NCI-H446 (cell line): ENCODE data around the gene CERS3.
A peak's percentile ranks its signal among the peaks of the same experiment; 100 is the strongest.

Source experiments
- DNase-seq, 2 experiments: peaks; one replicate each; lab custom pipeline; 2025; lab: John Stamatoyannopoulos, UW

The CERS3 gene

DNA sequence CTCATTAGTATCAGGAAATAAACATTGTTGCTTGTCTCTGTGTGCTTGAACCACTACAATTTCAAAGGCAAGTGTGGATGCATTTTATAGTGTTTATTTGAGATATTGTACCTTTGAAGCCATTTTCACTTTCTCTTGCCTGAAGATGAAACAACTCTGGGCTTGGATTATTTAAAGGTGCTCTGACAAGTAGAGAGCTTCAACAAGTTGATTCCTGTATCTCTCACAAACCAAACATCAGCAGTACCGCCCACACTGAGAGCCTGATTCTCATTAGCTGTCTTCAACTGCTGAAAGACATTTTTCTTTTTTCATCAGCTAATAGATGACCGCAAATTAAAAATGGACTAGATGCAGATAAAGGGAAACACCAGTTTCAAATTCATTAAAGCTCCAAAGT is 806 bp upstream of the CERS3 start:
- DNase-seq: no peak

DNA sequence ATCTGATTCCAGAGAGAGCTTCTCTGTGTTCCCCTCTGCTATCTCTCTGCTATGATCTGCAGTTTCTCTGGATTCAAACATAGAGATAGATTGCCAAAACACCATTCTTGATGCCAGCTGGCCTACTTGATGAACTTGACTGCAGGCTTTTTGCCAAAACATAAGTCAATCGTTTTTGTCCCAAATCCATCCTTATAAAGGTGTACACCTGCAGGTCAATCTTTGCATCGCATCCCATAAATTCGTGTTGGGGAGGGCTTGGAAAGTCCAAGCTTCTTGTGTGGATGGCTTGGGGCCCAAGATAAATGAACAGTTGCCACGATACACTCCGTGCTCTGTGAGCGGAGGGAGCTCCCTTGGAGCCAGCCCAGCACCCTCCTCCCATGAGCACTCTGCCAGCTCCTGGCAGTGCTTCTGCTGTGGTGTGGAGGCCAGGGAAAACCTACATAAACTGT is 2.7 kb downstream of the CERS3 start:
- DNase-seq: peak; percentile 78 to 89

DNA sequence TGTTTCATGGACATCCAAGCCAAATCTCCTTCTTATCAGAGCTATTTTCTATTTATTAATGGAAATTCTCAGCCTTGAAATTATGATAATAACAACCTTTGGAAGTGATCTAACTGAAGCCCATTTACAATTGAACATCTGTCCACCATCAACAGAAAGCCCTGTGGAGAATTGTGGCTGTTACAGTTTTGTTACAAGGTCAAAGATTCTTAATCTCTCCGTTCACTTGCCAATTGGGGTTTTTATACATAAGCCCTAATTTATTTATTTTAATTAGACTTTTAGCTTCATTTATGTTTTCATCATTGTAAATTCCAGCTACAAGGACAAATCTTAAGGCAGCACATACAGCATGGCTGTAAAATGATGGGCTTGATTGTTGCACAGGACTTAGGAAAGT is 3.3 kb downstream of the CERS3 start:
- DNase-seq: no peak

DNA sequence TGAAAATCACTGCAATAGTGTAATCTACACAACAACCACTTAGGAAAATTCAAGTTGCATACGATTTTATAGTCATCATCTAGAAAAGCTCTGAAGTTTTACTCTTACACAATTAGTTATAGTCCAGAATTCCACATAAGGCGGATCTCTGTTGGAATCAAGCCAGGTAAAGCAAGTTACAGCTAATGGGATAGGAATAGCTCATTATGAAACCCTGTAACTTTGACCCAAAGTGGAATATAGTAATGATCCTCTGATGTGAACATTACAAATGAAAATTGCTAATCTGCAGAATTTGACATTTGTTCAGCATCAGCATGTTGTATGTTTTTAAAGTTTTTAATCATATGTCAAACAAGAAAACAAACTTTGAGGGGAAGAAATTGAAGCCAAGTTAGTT is 4.4 kb downstream of the CERS3 start:
- DNase-seq: no peak

DNA sequence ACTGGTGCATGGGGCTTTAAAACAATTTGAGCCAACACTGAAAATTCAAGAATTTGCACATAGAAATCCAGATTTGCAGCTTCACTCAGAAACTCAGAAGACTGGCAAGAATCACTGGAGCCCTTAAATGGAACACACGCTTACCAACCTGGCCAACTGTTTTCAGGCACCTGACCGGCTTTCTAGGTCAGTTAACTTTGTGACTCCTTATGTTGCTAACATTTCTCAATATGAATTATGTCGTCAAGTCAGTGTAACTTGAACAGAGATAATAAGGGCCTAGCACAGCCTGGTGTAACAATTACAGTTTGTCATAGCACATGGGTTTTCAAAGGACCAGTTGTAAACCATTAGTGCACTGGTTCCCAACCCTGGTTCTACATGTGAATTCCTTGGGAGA is 6.8 kb downstream of the CERS3 start:
- DNase-seq: no peak

DNA sequence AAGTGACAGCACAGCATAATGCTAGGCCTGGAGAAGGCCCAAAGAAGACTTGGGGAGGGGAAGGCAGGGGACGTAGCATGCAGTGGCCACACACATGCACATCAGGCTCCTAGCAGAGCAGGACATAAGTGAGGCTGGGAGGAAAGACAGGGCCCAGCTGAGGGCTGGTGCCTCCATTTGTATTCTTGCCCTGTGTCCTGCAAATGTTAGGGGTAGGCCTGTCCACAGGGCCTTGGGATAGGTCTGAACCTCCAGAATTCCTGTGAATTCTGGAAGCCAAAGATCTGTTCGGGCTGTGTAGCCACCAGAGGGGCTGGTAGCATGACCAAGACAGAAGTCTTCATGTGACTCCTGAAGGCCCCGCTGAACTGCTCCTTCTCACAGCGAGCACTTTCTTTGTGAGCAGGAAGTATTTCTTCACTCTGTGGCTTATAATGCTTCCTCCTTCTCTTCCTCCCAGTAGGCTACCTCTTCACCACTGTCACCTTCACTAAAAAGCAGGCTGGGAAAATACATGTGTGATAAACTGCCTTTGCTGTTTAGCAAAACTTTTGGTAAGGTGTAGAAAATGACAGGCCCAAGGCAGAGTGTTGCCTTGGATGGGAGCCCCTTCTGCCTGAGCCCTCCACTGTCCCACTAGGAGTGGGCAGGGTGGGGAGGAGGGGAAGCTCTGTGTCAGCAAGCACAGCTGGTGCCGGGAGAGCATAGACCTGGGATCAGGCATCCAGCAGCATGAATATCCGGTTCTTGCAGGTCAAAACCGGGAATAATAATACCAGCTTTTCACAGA is 8.4 kb downstream of the CERS3 start:
- DNase-seq: no peak

DNA sequence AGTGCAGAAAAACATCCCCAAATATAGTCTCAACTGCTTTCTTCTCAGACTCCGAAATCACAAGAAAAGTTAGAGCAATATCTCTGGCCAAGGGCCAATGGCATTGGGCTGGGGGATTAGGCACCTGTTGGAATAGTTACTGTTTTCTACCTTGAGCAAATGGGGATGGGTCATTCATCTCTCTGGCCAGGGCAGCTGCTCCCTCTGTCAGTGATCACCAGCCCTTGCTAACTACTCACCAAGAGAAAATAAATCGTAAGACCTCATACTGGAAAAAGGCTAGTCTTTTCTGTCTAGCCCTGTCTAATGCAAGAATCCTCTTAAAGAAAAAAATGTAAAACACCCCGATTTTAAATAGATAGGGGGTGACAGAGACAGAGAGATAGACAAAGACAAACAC is 10.9 kb downstream of the CERS3 start:
- no peak for DNase-seq

DNA sequence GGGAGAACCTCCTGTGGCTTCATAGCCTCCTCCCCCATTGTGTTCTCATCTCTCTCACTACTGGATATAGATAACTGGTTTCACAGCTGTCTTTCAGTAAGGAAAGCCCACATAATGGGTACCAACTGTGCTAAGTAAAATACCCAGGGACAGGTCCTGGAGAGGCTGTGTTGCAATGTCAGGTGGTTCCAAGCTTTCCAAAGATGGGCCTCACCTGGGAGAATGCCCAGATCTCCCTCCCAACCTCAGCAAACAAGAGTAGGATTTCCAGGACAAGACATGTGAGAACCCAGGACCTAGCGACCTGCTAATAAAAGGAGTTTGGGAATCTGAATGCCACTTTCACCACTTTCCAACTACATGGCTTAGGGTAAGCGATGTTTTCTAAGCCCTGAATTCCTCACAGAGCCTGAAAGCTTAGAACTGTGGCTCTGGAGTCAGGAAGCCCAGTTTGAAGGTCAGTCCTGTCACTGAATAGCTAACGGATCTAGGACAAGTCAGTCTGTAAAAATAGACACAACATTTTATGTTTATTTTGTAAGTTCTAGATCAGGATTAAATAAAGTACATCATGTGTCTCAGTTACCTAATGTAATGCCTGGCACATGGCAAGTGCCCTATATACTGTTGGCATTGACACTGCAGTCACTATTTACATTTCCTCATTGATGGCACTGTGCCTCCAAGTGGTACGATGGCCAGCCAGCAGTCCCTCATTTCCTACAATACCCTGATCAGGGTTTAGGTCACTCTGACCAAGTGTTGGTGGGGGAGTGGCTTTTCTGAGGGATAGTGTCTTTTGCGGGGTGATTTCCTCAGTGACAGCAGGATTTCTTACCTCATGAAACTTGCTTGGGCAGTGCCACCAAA is 11.9 kb downstream of the CERS3 start:
- no peak for DNase-seq

DNA sequence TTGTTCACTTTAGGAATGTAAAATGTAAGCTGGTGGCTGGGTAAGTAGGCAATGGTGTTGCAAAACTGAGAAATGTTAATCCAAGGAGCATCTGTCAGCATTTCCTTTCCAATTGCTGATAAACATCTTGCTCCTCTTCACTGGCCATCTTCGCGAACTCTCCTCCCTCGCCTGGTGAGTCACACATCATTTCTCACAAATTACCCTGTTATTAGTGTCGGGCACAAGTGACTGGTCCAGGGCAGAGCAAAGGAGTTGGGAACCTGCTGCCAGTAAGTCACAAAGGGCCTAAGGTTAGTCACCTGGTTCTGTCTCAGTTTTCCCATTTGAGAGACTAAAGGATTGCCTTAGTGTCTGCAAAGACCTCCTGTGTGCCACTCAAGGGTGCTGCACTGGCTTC is 13.0 kb downstream of the CERS3 start:
- no peak for DNase-seq

DNA sequence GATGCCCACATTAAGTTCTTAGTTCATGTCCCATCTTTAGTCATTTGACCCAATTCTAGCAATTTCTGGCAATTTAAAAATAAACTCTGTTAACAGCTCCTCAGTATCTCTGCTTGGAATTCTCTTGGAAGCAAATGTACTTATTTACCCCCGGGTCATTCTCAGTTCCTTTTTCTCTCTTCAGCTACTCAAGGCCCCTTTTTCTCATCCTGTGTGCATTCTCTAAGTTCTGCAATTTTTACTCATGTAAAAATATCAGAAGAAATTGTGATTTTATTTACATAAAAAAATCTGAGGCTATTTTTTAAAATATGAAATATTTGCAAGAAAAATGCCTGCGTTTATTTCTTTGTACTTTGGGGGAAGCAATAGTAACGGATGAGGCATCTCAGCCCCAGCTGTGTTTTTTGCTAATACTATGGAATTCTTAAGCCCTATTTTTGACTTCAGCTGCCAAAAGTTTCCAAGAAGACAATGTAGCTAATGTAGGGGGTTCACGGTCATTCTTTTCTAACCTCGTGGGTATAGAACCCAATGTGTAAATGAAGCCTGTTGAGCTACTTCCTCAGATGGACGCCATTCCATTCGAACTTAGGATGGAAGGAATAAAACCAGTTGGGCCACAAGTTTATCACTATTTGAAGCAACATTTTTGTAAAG is 20.0 kb downstream of the CERS3 start:
- DNase-seq: no peak

DNA sequence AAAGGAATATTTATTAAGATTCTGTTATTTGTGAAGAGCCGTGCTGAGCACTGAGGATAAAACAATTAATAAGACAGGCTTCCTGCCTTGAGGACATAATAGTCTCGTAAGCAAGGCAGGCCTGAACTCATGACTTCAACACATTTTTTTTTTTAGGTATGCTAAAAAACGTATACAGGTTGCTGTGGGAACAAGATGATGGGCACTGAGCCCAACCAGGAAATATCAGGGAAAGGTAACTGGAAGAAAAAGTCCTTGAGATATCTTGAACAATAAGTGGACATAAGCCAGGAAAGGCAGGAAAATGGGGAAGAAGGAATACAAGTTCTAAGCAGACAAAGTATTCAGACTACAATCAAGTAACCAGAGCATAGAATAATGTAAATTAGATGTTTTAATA is 26.1 kb downstream of the CERS3 start:
- no peak for DNase-seq

DNA sequence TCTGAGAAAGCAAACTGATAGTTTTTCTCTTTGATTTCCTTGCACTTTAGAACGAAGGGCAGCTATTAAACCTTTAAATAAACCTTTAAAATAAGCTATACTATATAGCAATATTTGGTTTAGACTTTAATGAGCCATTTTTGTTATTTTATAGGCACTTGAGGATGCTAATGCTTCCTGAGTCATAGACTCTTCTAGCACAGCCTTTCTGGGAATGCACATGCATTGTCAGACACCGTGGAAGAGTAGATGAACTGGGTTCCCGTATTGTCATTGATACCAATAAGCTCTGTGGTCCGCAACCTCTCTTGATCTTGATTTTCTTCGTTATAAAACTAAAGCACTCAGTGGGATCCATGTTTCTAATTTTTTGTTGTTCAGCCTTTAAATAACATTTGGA is 27.6 kb downstream of the CERS3 start:
- no peak for DNase-seq

DNA sequence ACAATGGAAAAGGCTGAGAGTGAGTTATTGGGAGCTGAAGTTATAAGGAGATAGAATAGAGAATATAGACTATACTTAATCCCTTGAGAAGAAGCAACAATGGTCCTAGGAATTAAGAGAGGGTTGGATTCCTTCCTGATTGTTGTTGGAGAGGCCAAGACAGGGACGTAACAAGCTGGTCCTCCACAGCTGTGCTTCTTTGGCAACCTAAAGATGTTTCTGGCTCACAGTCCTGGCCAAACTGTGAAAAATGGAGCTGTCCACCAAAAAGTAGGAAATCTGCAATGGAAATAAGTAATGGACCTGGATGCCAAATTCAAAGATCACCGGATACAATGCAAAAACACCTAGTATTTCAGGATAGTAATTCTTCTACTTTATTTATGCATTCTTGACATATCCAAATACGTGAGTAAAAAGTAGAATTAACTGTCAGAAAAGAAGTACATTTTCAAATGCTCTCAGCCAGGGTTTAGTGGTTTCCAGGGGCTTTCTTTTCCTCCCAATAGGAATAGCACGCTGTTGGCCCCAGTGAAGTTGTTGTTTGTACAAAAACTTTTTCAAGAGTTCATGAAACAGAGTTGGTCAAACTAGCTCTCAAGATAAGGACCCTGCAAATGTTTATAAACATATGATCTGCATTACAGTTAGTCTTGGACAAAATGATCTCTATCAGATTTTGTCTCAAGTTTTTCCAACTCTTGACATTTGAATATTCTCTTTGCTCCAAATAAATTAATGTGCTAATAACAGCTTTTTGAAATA is 28.3 kb downstream of the CERS3 start:
- no peak for DNase-seq

DNA sequence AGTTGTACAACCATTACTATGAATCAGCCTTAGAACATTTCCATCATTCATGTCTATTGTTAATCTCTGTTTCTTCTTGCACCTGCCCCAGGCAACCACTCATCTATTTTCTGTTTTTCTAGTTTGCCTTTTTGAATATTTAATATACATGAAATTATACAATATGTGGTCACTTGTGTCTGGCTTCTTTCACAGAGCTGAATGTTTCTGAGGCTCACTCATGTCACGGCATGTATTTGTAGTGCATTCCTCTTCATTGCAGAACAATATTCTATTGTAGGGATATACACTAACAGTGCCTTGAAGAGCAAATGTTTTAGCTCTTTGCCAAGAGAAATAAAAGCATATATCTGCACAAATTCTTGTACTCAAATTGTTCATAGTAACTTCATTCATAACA is 32.9 kb downstream of the CERS3 start:
- no peak for DNase-seq

DNA sequence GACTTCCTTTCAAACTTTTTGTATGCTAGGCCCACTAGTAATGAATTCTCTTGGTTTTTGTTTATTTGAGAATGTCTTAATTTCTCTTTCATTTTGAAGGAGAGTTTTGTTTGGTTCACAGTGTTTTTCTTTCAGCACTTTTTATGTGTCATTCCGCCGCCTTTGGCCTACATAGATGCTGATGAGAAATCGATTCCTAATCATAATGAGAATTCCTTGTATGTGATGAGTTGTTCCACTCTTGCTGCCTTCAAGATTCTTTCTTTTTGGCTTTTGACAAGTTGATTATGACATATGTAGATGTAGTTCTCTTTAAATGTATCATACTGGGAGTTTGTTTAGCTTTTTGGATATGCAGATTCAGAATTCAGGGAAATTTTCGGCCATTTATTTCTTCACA is 35.5 kb downstream of the CERS3 start:
- no peak for DNase-seq

DNA sequence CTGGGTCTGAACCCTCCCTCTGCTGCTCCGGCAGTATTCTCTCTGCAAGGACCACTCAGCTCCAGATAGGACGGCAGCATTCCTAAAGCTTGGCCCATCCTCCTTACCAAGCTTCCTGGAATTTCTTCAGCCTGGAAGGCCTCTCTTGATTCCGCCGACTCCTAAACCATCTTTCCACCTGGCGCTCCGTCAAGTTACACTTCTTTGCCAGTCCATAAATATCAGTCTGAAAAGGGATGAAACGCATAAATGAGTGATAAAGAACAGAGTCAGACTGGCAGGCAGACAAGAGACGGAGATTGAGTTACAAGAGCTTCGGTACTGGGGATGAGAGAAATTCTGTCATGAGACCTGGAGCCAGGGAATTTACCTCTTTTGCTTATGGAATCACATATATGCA is 44.3 kb downstream of the CERS3 start:
- DNase-seq: no peak

DNA sequence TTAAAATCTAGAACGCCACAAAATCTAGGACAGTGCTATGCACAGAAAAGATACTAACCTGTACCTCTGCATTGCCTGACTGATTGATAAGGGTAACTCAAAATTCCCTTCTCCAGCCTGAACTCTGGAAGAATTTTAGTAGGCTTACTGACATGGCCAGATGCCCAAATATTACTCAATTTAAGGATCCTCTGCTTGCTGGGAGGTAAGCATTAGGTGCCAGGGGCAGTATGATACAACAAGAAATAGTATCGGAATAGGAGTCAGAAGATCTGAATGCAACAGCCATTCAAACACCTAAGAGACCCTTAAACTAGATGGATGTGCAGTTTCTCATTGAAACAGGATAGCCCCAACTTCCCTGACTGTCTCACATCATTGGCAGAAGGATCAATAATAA is 45.4 kb downstream of the CERS3 start:
- no peak for DNase-seq

DNA sequence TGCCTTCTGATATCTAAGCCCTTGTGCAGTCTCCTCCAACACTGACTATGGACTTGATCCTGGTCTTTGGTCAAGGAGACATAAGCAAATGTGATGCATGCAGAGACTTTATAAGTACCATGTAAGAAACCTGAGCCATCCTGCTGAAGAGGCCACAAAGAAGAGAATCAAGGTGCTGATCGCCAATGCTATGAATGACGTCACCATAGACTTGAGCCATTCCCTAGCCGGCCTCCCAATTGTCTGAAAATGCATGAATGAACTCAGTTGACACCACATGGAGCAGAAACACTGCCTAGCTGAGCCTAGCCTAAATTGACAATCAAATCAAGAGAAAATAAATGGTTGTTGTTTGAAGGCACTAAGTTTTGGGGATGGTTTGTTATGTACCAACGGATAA is 51.9 kb downstream of the CERS3 start:
- DNase-seq: no peak

DNA sequence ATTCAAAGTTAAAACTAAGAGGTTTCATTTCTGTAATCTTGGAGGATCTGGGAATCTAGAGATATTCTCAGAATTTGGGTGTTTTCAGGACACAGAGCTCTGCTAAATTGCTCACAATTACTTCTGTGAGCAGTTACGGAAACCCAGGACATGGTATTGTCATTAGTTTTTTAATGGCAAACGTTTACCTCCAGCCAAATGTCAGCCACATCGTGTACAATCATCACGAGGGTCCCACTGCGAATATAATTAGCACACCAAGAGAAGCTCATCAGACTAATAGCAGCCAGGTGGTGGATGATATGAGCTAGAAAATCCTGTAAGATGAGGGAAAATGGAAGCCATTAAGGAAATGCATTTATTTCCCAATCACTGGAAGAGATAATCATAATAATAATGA is 56.0 kb downstream of the CERS3 start:
- no peak for DNase-seq

DNA sequence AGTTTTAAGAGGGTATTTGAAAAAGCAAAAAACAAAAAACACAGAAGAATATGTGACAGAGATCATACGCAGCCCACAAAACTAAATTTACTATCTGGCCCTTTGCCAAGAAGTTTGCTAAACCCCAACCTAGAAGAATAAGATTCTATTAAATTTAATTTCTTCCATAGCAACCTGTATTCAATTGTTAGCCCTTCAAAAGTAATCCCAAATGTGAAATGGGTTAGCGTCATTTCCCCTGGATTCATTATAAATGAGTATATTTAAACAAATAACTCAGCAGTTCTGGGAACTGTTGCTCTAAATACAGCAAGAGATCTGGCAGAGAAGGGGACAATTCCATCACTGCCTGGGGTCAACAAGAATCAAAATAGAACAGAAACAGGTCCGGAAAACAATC is 56.8 kb downstream of the CERS3 start:
- DNase-seq: no peak

DNA sequence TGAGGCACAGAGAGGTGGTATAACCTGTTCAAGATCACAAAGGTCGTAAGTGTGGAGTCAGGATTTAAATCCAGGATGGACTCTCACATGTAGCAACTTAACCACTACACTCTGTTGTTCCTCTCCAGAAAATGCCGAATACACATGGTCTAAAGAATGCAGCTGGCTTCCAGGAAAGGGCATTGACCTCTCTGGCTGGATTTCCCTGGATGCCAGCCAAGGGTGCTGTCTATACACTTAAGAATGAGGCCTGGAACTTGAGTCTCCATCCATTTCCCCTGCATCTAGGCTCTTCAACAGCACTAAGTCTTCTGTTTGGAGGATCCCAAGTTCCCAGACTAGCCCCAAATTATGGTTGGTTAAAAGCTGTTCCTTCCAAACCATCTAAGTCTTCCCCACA is 60.5 kb downstream of the CERS3 start:
- DNase-seq: no peak

DNA sequence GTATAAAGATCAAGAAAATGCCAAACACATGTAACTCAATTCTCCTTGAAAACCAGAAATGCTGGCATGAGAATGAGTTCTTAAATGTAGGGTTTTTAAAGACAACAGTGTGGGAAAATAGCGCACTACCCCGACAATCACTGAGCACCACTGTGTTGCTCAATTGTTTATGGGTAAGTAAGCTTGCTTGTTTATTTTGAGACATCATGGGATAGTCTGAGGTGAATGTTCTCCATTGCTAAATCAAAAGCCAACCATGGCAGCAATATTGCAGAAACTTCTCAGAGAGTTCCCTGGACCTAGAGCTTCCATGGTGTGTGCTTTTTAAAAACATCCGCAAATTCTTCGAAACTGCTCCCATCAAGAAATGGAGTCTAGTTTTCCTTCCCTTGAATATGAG is 62.7 kb downstream of the CERS3 start:
- no peak for DNase-seq
